HUES48 (cell line): ENCODE data around the gene SLC22A31.
"Not testable (repeated sequence)": the region's sequence is repeated elsewhere in the genome, so short reads cannot be mapped to it uniquely, and the experiment has no call there.

Source experiments
- H3K27ac ChIP-seq: one replicate; pipeline ENCODE4 v1.7.0; 2013; ENCODE audit warnings: low read depth, low read length, inconsistent platforms
- H3K27me3 ChIP-seq: 2 replicates; pipeline ENCODE4 v1.6.1; 2013; ENCODE audit warnings: mild to moderate bottlenecking, low read length; ENCODE audit not compliant: control insufficient read depth, insufficient read depth
- H3K36me3 ChIP-seq: 2 replicates; pipeline ENCODE4 v1.6.1; 2013; ENCODE audit warnings: low read length; ENCODE audit not compliant: control insufficient read depth, insufficient read depth
- H3K4me1 ChIP-seq: 2 replicates; pipeline ENCODE4 v1.6.1; 2013; ENCODE audit warnings: mild to moderate bottlenecking, low read length; ENCODE audit not compliant: control insufficient read depth, insufficient read depth
- H3K4me3 ChIP-seq: 2 replicates; pipeline ENCODE4 v1.5.1; 2013; ENCODE audit warnings: mild to moderate bottlenecking, low read depth, low read length
- H3K9ac ChIP-seq: 2 replicates; pipeline ENCODE4 v1.6.1; 2013; ENCODE audit warnings: mild to moderate bottlenecking, low read depth, low read length, moderate library complexity
- H3K9me3 ChIP-seq: 2 replicates; pipeline ENCODE4 v1.6.1; 2013; ENCODE audit warnings: low read length; ENCODE audit not compliant: control insufficient read depth, insufficient read depth

Gene SLC22A31

DNA sequence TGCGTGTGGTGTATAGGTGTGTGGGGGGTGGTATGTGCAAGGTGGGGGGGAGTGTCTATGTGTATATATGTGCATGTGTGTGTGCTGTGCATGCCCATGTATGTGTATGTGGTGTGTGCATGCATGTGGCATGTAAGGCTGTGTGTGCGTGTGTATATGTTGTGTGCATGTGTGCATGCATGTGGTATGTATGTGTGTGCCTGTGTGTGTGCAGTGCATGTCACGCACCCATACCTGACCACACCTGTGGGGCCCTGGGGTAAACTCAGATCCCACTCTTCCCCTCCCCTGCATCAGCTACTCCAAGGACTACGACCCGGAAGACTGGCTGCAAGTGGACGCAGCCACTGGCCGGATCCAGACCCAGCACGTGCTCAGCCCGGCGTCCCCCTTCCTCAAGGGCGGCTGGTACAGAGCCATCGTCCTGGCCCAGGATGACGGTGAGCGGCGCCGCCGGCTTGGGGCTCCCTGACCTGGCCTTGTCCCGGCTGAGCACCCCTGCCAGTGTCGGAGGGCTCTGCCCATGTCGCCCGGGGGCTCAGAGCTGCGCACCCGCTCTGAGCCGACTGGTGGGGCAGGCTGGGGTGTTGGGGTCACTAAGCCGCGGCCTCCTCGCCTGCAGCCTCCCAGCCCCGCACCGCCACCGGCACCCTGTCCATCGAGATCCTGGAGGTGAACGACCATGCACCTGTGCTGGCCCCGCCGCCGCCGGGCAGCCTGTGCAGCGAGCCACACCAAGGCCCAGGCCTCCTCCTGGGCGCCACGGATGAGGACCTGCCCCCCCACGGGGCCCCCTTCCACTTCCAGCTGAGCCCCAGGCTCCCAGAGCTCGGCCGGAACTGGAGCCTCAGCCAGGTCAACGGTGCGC, 9.1 kb downstream of the SLC22A31 start:
- Histone ChIP-seq H3K4me1 (no peaks in the 10 kb centered on the region), H3K27me3 (peaks cover 12% of the 10 kb centered on the region), H3K9ac (no peak overlapping the region), H3K36me3 (no peaks in the 10 kb centered on the region), H3K27ac (no peak overlapping the region), H3K9me3 (no peaks in the 10 kb centered on the region), H3K4me3 (no peak overlapping the region)

DNA sequence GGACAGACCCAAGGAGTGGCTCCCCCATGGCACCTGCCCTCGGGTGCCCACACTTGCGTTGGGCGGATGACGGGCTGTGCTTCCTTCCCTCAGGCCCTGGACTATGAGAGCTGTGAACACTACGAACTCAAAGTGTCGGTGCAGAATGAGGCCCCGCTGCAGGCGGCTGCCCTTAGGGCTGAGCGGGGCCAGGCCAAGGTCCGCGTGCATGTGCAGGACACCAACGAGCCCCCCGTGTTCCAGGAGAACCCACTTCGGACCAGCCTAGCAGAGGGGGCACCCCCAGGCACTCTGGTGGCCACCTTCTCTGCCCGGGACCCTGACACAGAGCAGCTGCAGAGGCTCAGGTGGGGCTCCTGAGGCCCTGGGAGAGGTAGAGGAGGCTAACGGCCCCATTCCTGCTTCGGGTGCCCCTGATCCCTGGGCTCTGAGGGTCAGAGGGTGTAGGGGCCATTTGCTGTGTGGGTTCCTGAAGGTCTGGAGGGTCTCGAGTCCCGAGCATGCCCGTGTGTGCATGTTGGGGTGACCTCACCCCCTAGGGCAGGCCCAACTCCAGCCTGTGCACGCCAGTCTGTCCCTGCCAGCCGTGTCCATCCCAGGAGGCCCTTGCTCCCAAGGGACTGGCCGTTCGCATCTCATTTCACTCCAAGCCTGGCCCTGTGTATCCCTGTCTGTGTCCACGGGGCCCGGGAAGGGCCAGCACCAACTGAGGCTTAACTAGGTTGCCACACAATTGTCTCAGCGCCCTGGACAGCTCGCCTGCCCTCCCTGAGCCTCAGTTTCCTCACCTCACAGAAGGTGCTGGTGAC, 10.0 kb downstream of the SLC22A31 start:
- Histone ChIP-seq H3K36me3 (no peaks in the 10 kb centered on the region), H3K27me3 (peaks cover 12% of the 10 kb centered on the region), H3K4me3 (no peak overlapping the region), H3K9ac (no peak overlapping the region), H3K27ac (no peak overlapping the region), H3K9me3 (no peaks in the 10 kb centered on the region), H3K4me1 (no peaks in the 10 kb centered on the region)

DNA sequence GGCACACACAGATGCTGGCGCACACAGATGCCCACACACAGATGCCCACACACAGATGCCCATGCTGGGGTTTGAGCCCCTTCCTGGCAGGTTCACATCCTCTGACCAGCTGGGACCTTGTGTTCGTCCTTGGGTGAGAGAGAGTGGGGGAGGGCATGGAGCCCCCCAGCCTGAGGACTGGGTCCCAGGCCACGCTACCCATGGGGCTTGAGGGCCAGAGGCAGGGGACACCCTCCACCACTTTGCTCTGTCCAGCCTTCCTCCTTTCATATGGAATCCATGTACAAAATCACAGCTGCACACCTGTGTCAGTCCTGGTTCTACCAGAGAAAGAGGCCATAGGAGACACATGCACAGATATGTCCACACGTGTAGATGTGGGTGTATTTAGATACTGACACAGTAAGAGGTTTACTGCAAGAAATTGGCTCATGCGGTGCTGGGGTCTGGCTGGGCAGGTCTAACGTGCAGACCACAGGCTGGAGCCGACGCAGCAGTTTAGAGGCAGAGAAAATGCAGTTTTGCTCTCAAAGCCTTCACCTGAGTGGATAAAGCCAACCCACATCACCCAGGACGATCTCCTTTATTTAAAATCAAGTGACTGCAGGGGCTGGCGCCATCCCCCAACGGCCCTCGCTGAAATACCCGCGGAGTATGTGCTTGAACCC, 10.8 kb downstream of the SLC22A31 start:
- Histone ChIP-seq H3K4me3 (no peak overlapping the region), H3K27ac (no peak overlapping the region), H3K27me3 (peaks cover 12% of the 10 kb centered on the region), H3K36me3 (no peaks in the 10 kb centered on the region), H3K9ac (no peak overlapping the region), H3K9me3 (no peaks in the 10 kb centered on the region), H3K4me1 (no peaks in the 10 kb centered on the region)

DNA sequence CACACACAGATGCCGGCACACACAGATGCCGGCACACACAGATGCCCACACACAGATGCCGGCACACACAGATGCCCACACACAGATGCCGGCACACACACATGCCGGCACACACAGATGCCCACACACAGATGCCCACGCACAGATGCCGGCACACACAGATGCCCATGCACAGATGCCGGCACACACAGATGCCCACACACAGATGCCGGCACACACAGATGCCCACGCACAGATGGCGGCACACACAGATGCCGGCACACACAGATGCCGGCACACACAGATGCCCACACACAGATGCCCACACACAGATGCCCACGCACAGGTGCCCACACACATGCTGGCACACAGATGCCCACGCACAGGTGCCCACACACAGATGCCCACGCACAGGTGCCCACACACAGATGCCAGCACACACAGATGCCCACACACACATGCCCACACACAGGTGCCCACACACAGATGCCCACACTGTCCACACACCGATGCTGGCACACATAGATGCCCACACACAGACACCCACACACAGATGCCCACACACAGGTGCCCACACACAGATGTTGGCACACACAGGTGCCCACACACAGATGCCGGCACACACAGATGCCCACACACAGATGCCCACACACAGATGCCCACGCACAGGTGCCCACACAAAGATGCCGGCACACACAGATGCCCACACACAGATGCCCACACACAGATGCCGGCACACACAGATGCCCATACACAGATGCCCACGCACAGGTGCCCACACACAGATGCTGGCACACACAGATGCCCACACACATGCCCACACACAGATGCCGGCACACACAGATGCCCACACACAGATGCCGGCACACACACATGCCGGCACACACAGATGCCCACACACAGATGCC, 11.6 kb downstream of the SLC22A31 start:
- H3K4me3 ChIP-seq, H3K36me3 ChIP-seq: not testable (repeated sequence)

DNA sequence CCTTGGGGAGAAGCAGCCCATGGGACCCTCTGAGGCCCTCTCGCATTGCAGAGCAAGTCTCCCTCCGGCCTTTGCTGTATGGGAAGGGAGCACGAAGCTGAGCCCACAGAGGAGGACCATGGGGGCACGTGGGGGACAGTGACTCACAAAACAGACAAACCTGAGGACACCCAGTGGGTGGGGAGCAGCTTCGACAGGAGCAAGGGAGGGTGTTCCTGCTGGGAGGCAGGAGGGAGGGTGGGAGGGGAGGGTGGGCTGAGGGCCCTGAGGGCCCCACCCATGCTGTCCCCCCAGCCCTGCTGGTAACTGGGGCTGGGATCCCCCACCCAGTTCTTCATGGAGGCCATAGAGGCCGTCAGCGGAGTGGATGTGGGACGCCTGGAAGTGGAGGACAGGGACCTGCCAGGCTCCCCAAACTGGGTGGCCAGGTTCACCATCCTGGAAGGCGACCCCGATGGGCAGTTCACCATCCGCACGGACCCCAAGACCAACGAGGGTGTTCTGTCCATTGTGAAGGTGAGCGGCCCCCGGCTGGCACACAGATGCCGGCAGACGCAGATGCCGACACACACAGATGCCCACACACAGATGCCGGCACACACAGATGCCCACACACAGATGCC, 12.5 kb downstream of the SLC22A31 start:
- no peaks in the 10 kb centered on the region for H3K9me3 ChIP-seq
- H3K36me3 ChIP-seq: no peaks in the 10 kb centered on the region
- no peak overlapping the region for H3K4me3 ChIP-seq
- no peaks in the 10 kb centered on the region for H3K4me1 ChIP-seq
- no peak overlapping the region for H3K27ac ChIP-seq
- no peak overlapping the region for H3K9ac ChIP-seq
- H3K27me3 ChIP-seq: peaks cover 12% of the 10 kb centered on the region

More for the DNA sequence above, 11.6 kb downstream of the SLC22A31 start:
- H3K27me3 ChIP-seq: peaks cover 12% of the 10 kb centered on the region
- not testable (repeated sequence) for H3K9ac ChIP-seq, H3K27ac ChIP-seq, H3K9me3 ChIP-seq, H3K4me1 ChIP-seq

DNA sequence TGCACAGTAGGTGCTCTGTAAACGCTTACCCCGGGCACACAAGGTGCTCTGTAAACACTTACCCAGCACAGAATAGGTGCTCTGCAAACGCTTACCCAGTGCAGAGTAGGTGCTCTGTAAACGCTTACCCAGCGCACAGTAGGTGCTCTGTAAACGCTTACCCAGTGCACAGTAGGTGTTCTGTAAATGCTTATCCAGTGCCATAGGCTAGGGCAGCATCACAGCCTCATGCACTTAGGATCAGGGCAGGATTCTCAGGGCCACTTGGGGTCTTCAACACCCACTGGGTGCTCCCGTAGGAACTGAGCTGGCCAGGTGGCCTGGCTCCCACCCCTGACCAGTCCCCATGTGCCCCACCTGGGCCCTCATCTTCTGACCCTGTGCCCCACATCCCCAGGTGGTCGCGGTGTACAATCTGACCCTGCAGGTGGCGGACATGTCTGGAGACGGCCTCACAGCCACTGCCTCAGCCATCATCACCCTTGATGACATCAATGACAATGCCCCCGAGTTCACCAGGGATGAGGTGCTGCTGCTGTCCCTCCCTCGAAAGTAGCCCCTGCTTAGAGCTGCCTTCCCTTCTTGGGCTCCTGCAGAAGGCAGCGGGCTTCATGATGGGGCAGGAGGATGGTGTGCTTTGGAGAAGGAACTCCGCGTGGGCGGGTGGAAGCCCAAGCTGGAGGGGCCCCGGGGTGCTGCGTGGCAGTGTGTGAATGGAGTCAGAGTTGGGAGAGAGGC, 13.1 kb downstream of the SLC22A31 start:
- Histone ChIP-seq H3K36me3 (no peaks in the 10 kb centered on the region), H3K4me1 (no peaks in the 10 kb centered on the region), H3K4me3 (no peak overlapping the region), H3K9me3 (no peaks in the 10 kb centered on the region), H3K9ac (no peak overlapping the region), H3K27ac (no peak overlapping the region), H3K27me3 (peaks cover 12% of the 10 kb centered on the region)

DNA sequence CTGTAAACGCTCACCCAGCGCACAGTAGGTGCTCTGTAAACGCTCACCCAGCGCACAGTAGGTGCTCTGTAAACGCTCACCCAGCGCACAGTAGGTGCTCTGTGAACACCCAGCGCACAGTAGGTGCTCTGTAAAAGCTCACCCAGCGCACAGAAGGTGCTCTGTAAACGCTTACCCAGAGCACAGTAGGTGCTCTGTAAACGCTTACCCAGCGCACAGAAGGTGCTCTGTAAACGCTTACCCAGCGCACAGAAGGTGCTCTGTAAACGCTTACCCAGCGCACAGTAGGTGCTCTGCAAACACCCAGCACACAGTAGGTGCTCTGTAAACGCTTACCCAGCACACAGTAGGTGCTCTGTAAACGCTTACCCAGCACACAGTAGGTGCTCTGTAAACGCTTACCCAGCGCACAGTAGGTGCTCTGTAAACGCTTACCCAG, 13.7 kb downstream of the SLC22A31 start:
- not testable (repeated sequence) for H3K9ac ChIP-seq, H3K27ac ChIP-seq, H3K4me1 ChIP-seq, H3K36me3 ChIP-seq, H3K4me3 ChIP-seq, H3K9me3 ChIP-seq
- peaks cover 11% of the 10 kb centered on the region for H3K27me3 ChIP-seq

DNA sequence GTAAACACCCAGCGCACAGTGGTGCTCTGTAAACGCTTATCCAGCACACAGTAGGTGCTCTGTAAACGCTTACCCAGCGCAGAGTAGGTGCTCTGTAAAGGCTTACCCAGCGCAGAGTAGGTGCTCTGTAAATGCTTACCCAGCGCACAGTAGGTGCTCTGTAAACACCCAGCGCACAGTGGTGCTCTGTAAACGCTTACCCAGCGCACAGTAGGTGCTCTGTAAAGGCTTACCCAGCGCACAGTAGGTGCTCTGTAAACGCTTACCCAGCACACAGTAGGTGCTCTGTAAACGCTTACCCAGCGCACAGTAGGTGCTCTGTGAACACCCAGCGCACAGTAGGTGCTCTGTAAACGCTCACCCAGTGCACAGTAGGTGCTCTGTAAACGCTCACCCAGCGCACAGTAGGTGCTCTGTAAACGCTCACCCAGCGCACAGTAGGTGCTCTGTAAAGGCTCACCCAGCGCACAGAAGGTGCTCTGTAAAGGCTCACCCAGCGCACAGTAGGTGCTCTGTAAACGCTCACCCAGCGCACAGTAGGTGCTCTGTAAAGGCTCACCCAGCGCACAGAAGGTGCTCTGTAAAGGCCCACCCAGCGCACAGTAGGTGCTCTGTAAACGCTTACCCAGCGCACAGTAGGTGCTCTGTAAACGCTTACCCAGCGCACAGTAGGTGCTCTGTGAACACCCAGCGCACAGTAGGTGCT, 14.3 kb downstream of the SLC22A31 start:
- not testable (repeated sequence) for H3K36me3 ChIP-seq, H3K27me3 ChIP-seq, H3K9me3 ChIP-seq, H3K9ac ChIP-seq, H3K27ac ChIP-seq, H3K4me1 ChIP-seq, H3K4me3 ChIP-seq

DNA sequence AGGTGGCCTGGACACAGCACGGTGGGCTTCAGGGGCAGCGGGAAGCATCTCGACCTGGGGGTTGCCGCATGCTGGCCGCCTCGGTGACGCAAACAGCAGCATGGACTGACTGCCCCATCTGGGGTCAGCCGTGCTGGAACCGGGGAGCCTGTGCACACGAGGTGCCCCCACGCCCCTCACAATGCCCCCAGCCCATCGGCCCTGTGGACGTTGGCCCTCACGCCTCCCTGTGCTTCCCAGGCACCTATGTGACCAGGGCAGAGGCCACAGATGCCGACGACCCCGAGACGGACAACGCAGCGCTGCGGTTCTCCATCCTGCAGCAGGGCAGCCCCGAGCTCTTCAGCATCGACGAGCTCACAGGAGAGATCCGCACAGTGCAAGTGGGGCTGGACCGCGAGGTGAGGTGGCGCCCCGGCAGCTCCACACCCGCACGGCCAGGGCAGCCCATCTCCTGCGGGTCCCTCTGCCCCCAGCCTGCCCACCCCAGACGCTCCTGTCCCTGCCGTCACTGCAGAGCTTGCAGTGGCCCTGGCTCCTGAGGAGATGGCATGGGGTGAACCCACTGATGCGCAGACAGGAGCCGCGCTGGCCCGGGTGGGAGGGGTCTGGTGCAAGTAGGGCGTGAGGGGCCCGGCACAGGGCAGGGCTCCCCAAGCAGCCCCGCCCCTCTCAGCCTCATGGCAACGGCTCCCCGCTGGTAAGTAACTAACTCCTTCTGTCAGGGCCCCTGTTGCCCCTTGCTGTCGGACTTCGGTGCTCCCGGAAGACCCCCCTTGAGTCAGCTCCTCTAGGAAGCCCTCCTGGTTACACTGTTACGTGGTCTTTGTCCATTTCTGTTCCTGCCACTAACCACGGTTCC, 15.2 kb downstream of the SLC22A31 start:
- no peak overlapping the region for H3K27ac ChIP-seq
- no peak overlapping the region for H3K9ac ChIP-seq

More for the DNA sequence above, 15.2 kb downstream of the SLC22A31 start:
- H3K4me3 ChIP-seq: no peak overlapping the region
- no peaks in the 10 kb centered on the region for H3K4me1 ChIP-seq
- H3K9me3 ChIP-seq: no peaks in the 10 kb centered on the region
- H3K27me3 ChIP-seq: no peaks in the 10 kb centered on the region
- no peaks in the 10 kb centered on the region for H3K36me3 ChIP-seq
